Activated T-helper 1 cell treated with anti-CD3 and anti-CD28 coated beads, Interleukin-12 subunit alpha, Interleukin-12 subunit beta, Interleukin-2, Interleukin-4 antibody, amounts not matched to agents 30 ng/mL and 10 ng/mL and 1 ng/mL, durations not matched to agents 14 hours and 24 hours and 36 hours (primary cell): ENCODE data around the gene ALG3. TPM values are rescaled to one million over a fixed set of nuclear protein-coding genes. Genes with fewer than 3 reads are reported as not detected.

Source experiments
- DNase-seq: peaks from one replicate; pipeline ENCODE4 v3.0.0; 2021; ENCODE audit warnings: low spot score
- H3K27ac Mint-ChIP-seq: one replicate; pipeline ENCODE4 v1.8.0; 2021; ENCODE audit warnings: mild to moderate bottlenecking, mixed read lengths
- H3K27me3 Mint-ChIP-seq: one replicate; pipeline ENCODE4 v1.8.0; 2022; ENCODE audit warnings: mild to moderate bottlenecking, moderate library complexity, mixed read lengths; ENCODE audit not compliant: insufficient read depth
- H3K36me3 Mint-ChIP-seq: one replicate; pipeline ENCODE4 v1.8.0; 2021; ENCODE audit warnings: low read depth, mixed read lengths
- H3K4me1 Mint-ChIP-seq: one replicate; pipeline ENCODE4 v1.8.0; 2021; ENCODE audit warnings: low read depth, mixed read lengths
- H3K4me3 Mint-ChIP-seq: one replicate; pipeline ENCODE4 v1.8.0; 2021; ENCODE audit warnings: mild to moderate bottlenecking, moderate library complexity, mixed read lengths
- H3K9me3 Mint-ChIP-seq: one replicate; pipeline ENCODE4 v1.8.0; 2021; ENCODE audit warnings: mixed read lengths
- intact Hi-C: fragments of 100-400 bp; cut with micrococcal nuclease; formaldehyde crosslinking; loops from one replicate; pipeline ENCODE4 v1.15.1; 2024
- total RNA-seq: library from RNA; stranded (reverse); gene quantifications from 2 replicates; pipeline ENCODE4 v1.2.3, GENCODE V29; 2022

The ALG3 gene
- total RNA-seq, 1 donor from 2014 or later, result 86.7 TPM

- no peaks in the 10 kb centered on the region for H3K9me3 Mint-ChIP-seq
- no peak for DNase-seq
- no peak overlapping the region for H3K4me3 Mint-ChIP-seq
- H3K27ac Mint-ChIP-seq, result no peak overlapping the region
- no peaks in the 10 kb centered on the region for H3K4me1 Mint-ChIP-seq
- H3K27me3 Mint-ChIP-seq, result no peaks in the 10 kb centered on the region
- intact Hi-C loops, result no loop called here
- H3K36me3 Mint-ChIP-seq, result peaks cover 25% of the 10 kb centered on the region
These were observed 52.2 kb downstream of the ALG3 start for GRCh38 chr3:184196536-184196935.

- no peak for DNase-seq
- intact Hi-C loops, result no loop called here
- peaks cover 38% of the 10 kb centered on the region for H3K36me3 Mint-ChIP-seq
- no peaks in the 10 kb centered on the region for H3K4me1 Mint-ChIP-seq
- H3K27ac Mint-ChIP-seq, result no peak overlapping the region
- no peaks in the 10 kb centered on the region for H3K9me3 Mint-ChIP-seq
- H3K27me3 Mint-ChIP-seq, result no peaks in the 10 kb centered on the region
- no peak overlapping the region for H3K4me3 Mint-ChIP-seq
These were observed 54.7 kb downstream of the ALG3 start for GRCh38 chr3:184193991-184194539.

GRCh38 chr3:184192889-184193288, 55.9 kb downstream of the ALG3 start:
- H3K36me3 Mint-ChIP-seq, result peaks cover 42% of the 10 kb centered on the region
- intact Hi-C loops, result no loop called here
- H3K9me3 Mint-ChIP-seq, result no peaks in the 10 kb centered on the region
- no peaks in the 10 kb centered on the region for H3K27me3 Mint-ChIP-seq
- no peak for DNase-seq
- H3K4me1 Mint-ChIP-seq, result no peaks in the 10 kb centered on the region
- no peak overlapping the region for H3K27ac Mint-ChIP-seq
- H3K4me3 Mint-ChIP-seq, result no peak overlapping the region

Other genes starting within 250 kb of the ALG3 start
- gene ABCC5, start 231.1 kb downstream of the ALG3 start, total RNA-seq, result 18.0 and 18.7 TPM in 2 replicates
- gene HTR3D, start 217.2 kb downstream of the ALG3 start, total RNA-seq, result not detected in 2 replicates
- not detected in 2 replicates for gene HTR3C, start 195.9 kb downstream of the ALG3 start, total RNA-seq
- not detected in 2 replicates for gene HTR3E, start 151.9 kb downstream of the ALG3 start, total RNA-seq
- 75.6 and 75.9 TPM in 2 replicates for gene EIF2B5, start 113.6 kb downstream of the ALG3 start, total RNA-seq
- gene DVL3, start 93.6 kb downstream of the ALG3 start, total RNA-seq, result 59.4 and 61.5 TPM in 2 replicates
- 235 and 238 TPM in 2 replicates for gene AP2M1, start 74.1 kb downstream of the ALG3 start, total RNA-seq
- 75.2 and 76.4 TPM in 2 replicates for gene ABCF3, start 62.8 kb downstream of the ALG3 start, total RNA-seq
- not detected in 2 replicates for gene VWA5B2, start 19.4 kb downstream of the ALG3 start, total RNA-seq
- 13.5 and 15.2 TPM in 2 replicates for gene EEF1AKMT4, start 710 bp upstream of the ALG3 start, total RNA-seq
- 0.15 and 0.52 TPM in 2 replicates for gene CAMK2N2, start 12.6 kb upstream of the ALG3 start, total RNA-seq
- gene ECE2, start 27.1 kb upstream of the ALG3 start, total RNA-seq, result not detected in 2 replicates
- 251 and 255 TPM in 2 replicates for gene PSMD2, start 50.3 kb upstream of the ALG3 start, total RNA-seq
- 657 and 706 TPM in 2 replicates for gene EIF4G1, start 65.6 kb upstream of the ALG3 start, total RNA-seq
- gene FAM131A, start 88.6 kb upstream of the ALG3 start, total RNA-seq, result 7.5 and 9.2 TPM in 2 replicates
- 5.2 and 6.6 TPM in 2 replicates for gene CLCN2, start 112.6 kb upstream of the ALG3 start, total RNA-seq
- gene POLR2H, start 112.7 kb upstream of the ALG3 start, total RNA-seq, result 145 and 151 TPM in 2 replicates
- gene THPO, start 129.2 kb upstream of the ALG3 start, total RNA-seq, result not detected in 2 replicates
- gene CHRD, start 131.1 kb upstream of the ALG3 start, total RNA-seq, result not detected in 2 replicates